PC-3 (cell line): ENCODE results near the gene APBB2. TPM values are rescaled to one million over a fixed set of nuclear protein-coding genes. Genes with fewer than 3 reads are reported as not detected.

Experiments
- ATAC-seq: fragments of 200-7000 bp; cut with Tn5 transposase; 2 replicates; pipeline ENCODE4 v1.9.1; 2020; ENCODE audit warnings: mild to moderate bottlenecking, moderate library complexity
- BruUV-seq: library from RNA; stranded (reverse); fragments of 400-500 nt; replicated peaks from 2 replicates; lab custom pipeline; 2021; lab: Mats Ljungman, UMichigan
- CTCF ChIA-PET: fragments of 300-600 bp; sonication (Branson Sonifier 250); formaldehyde crosslinking; loops from one replicate; lab custom pipeline; 2022; ENCODE audit warnings: antibody characterized with exemption; lab: Charles Lee
- POLR2A ChIA-PET: fragments of 300-600 bp; sonication (Branson Sonifier 250); formaldehyde crosslinking; loops from one replicate; lab custom pipeline; 2022; ENCODE audit warnings: antibody characterized with exemption; ENCODE audit not compliant: unreplicated experiment; lab: Charles Lee
- DNase-seq: peaks from one replicate; pipeline ENCODE4 v3.0.0-alpha.2; 2015
- H2AFZ ChIP-seq: fragments of 300-600 bp; sonication (generic); 2 replicates; pipeline ENCODE4 v1.6.0; 2016; ENCODE audit warnings: antibody characterized with exemption, low read length
- H3F3A ChIP-seq: fragments of 300-600 bp; sonication (generic); one replicate; pipeline ENCODE4 v1.6.0; 2017; ENCODE audit warnings: antibody characterized with exemption, low read length, control low read depth, mild to moderate bottlenecking; ENCODE audit not compliant: unreplicated experiment
- H3K27ac ChIP-seq: fragments of 300-600 bp; sonication (generic); 2 replicates; pipeline ENCODE4 v1.5.1; 2016; ENCODE audit warnings: mild to moderate bottlenecking, low read length
- H3K27me3 ChIP-seq: fragments of 300-600 bp; sonication (generic); 2 replicates; pipeline ENCODE4 v1.6.1; 2016; ENCODE audit warnings: low read length, mixed read lengths
- H3K36me3 ChIP-seq: fragments of 300-600 bp; sonication (generic); 2 replicates; pipeline ENCODE4 v1.6.1; 2016; ENCODE audit warnings: low read depth, mixed run types, low read length, mixed read lengths
- H3K4me1 ChIP-seq: fragments of 300-600 bp; sonication (generic); 2 replicates; pipeline ENCODE4 v1.5.1; 2016; ENCODE audit warnings: low read length; ENCODE audit not compliant: insufficient read depth
- H3K4me2 ChIP-seq: fragments of 300-600 bp; sonication (generic); 2 replicates; pipeline ENCODE4 v1.6.0; 2016; ENCODE audit warnings: low read length
- H3K4me3 ChIP-seq: fragments of 300-600 bp; sonication (generic); 2 replicates; pipeline ENCODE4 v1.5.1; 2016; ENCODE audit warnings: mild to moderate bottlenecking, low read length, mixed read lengths
- H3K79me2 ChIP-seq: fragments of 300-600 bp; sonication (generic); 2 replicates; pipeline ENCODE4 v1.6.1; 2017; ENCODE audit warnings: low read length, mixed read lengths
- H3K9ac ChIP-seq: fragments of 300-600 bp; sonication (generic); 2 replicates; pipeline ENCODE4 v1.6.0; 2016; ENCODE audit warnings: mild to moderate bottlenecking, low read length
- H3K9me2 ChIP-seq: fragments of 300-600 bp; sonication (generic); replicated peaks from 2 replicates; pipeline ENCODE4 v1.6.1; 2016; ENCODE audit warnings: mixed run types, low read length, mixed read lengths
- H3K9me3 ChIP-seq: fragments of 300-600 bp; sonication (generic); 2 replicates; pipeline ENCODE4 v1.6.1; 2016; ENCODE audit warnings: low read length, mixed read lengths
- H4K20me1 ChIP-seq: fragments of 300-600 bp; sonication (generic); 2 replicates; pipeline ENCODE4 v1.6.1; 2016; ENCODE audit warnings: low read length, mixed read lengths
- EZH2 ChIP-seq: fragments of 300-600 bp; sonication (generic); IDR thresholded peaks from one replicate; pipeline ENCODE4 v1.6.1; 2017; ENCODE audit warnings: antibody characterized with exemption, mild to moderate bottlenecking, low read length; ENCODE audit not compliant: unreplicated experiment
- EZH2phosphoT487 ChIP-seq: fragments of 300-600 bp; sonication (generic); IDR thresholded peaks from 2 replicates; pipeline ENCODE4 v1.6.1; 2018; ENCODE audit warnings: mild to moderate bottlenecking, antibody characterized with exemption, low read length, borderline replicate concordance
- intact Hi-C: fragments of 100-400 bp; cut with micrococcal nuclease; formaldehyde crosslinking; loops from 2 replicates; pipeline ENCODE4 v1.9.0; 2023
- total RNA-seq: library from RNA; depleted of rRNA; stranded (reverse); fragments of >200 nt; gene quantifications from 2 replicates; pipeline ENCODE4 v1.2.3, GENCODE V29; 2014
- TF ChIP-seq, protein P1 (sequence below): fragments of 300-600 bp; sonication (generic); conservative IDR thresholded peaks from 2 replicates; pipeline ENCODE4 v1.5.1; 2017; ENCODE audit warnings: antibody characterized with exemption, low read depth, mild to moderate bottlenecking, low read length

Gene APBB2
- total RNA-seq, 1 experiment from 2014 or later, result 24.7 TPM

DNA sequence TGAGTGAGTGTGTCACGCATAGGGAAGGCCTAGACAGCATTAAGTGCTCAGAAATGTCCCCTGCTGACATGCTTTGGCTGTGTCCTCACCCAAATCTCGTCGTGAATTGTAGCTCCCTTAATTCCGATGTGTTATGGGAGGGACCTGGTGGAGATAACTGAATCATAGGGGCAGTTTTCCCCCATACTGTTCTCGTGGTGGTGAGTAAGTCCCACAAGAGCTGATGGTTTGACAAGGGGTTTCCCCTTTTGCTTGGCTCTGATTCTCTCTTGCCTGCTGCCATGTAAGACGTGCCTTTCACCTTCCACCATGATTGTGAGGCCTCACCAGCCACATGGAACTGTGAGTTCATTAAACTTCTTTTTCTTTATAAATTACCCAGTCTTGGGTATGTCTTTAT is 386.6 kb downstream of the APBB2 start:
- ChIA-PET CTCF (no interaction called here), POLR2A (no interaction called here)
- DNase-seq (no peak), ATAC-seq (no peak)
- H4K20me1 ChIP-seq, result no peaks in the 10 kb centered on the region
- H3K27me3 ChIP-seq, result no peaks in the 10 kb centered on the region
- no peak overlapping the region for H2AFZ ChIP-seq
- intact Hi-C loops, result no loop called here
- H3K4me1 ChIP-seq, result no peaks in the 10 kb centered on the region
- no peak overlapping the region for H3K9ac ChIP-seq
- H3K36me3 ChIP-seq, result no peaks in the 10 kb centered on the region; the same call in 1 of the 2 replicates
- H3K9me2 ChIP-seq, result no peaks in the 10 kb centered on the region
- no peaks in the 10 kb centered on the region for H3K9me3 ChIP-seq
- H3K4me2 ChIP-seq, result no peak overlapping the region
- no peak for TF ChIP-seq EZH2phosphoT487
- TF ChIP-seq, protein P1, sequence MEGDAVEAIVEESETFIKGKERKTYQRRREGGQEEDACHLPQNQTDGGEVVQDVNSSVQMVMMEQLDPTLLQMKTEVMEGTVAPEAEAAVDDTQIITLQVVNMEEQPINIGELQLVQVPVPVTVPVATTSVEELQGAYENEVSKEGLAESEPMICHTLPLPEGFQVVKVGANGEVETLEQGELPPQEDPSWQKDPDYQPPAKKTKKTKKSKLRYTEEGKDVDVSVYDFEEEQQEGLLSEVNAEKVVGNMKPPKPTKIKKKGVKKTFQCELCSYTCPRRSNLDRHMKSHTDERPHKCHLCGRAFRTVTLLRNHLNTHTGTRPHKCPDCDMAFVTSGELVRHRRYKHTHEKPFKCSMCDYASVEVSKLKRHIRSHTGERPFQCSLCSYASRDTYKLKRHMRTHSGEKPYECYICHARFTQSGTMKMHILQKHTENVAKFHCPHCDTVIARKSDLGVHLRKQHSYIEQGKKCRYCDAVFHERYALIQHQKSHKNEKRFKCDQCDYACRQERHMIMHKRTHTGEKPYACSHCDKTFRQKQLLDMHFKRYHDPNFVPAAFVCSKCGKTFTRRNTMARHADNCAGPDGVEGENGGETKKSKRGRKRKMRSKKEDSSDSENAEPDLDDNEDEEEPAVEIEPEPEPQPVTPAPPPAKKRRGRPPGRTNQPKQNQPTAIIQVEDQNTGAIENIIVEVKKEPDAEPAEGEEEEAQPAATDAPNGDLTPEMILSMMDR, result no peak
- TF ChIP-seq EZH2, result no peak
- H3K79me2 ChIP-seq, result no peaks in the 10 kb centered on the region
- H3F3A ChIP-seq, result no peaks in the 10 kb centered on the region
- no peak overlapping the region for H3K4me3 ChIP-seq
- no peak overlapping the region for H3K27ac ChIP-seq
- BruUV-seq, result no TSS peak

DNA sequence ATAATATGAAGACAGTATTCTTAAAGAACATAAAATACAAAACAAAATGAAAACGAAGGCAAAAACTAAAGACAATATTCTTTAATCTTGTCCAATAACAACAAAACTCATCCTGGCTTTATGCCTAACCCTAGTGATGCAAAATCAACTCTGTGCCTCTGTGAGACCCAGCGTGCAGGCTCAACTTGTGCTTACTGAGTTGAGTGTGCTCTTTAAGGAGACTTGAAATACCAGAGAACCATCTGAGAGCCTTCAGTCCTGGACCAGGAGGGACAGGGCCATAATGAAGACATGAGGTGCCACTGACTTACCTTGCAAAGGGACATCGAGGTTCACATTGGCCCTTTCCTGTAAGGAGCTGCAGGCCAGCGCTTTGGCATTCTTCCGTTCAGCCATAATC is 387.5 kb downstream of the APBB2 start:
- Histone ChIP-seq H4K20me1 (no peaks in the 10 kb centered on the region), H3K4me1 (no peaks in the 10 kb centered on the region), H3K4me2 (no peak overlapping the region), H2AFZ (no peak overlapping the region), H3F3A (no peaks in the 10 kb centered on the region), H3K79me2 (no peaks in the 10 kb centered on the region), H3K27ac (no peak overlapping the region), H3K27me3 (no peaks in the 10 kb centered on the region), H3K9me2 (no peaks in the 10 kb centered on the region), H3K4me3 (no peak overlapping the region), H3K9ac (no peak overlapping the region), H3K9me3 (no peaks in the 10 kb centered on the region), H3K36me3 (no peaks in the 10 kb centered on the region; the same call in 1 of the 2 replicates)
- intact Hi-C loops, result no loop called here
- CTCF ChIA-PET, result no interaction called here
- TF ChIP-seq EZH2phosphoT487 (no peak), EZH2 (no peak)
- TF ChIP-seq, protein P1, result no peak
- no TSS peak for BruUV-seq
- DNase-seq, result no peak
- no peak for ATAC-seq
- POLR2A ChIA-PET, result no interaction called here

DNA sequence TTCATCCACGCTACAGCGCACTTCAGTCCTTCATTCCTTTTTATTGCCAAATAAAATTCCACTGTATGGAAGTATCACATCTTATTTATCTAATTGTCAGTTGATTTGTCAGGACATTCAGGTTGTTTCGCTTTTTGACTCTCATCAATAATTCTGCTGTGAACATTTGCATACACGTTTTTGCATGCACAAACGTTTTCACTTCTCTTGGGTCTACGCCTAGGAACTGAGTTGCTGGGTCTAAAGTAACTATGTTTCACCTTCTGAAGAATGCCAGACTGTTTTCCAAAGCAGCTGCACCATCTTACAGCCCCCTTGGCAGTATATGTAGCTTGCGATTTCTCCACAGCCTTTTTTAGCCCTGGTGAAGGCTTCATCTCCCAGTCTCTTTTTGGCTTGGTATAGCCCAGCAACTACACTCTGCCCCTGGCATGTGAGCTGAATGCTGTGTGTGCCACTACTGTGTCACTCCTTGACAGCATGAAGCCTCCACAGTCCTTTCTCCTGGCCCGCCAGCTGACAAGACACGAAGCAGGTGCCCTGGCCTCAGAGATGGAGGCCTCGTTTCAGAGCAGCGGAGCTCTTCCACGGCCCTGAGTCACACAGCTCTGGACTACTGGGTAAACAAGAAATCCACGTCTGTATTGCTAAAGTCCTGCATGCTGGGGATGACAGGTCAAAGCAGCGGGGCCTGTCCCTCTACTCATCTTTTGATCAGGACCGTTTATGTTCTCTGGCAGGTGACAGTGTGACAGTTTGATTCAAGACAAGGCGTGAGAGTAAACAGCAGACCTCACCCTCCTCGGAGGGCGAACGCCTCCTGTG is 389.1 kb downstream of the APBB2 start:
- no peak for DNase-seq
- ATAC-seq, result no peak
- no peaks in the 10 kb centered on the region for H3K79me2 ChIP-seq
- no peaks in the 10 kb centered on the region for H4K20me1 ChIP-seq
- intact Hi-C loops, result no loop called here
- H3K4me1 ChIP-seq, result no peaks in the 10 kb centered on the region
- H3K4me3 ChIP-seq, result no peak overlapping the region
- POLR2A ChIA-PET, result no interaction called here
- no peak overlapping the region for H3K9ac ChIP-seq
- H3K9me3 ChIP-seq, result no peaks in the 10 kb centered on the region
- CTCF ChIA-PET, result interaction anchor here (1.5 kb wide), 1 partner anchor 16 kb away, joined by 4 read pairs; no protein-coding TSS in a partner anchor
- H3K27me3 ChIP-seq, result no peaks in the 10 kb centered on the region
- no peaks in the 10 kb centered on the region for H3F3A ChIP-seq
- no TSS peak for BruUV-seq
- no peak overlapping the region for H3K4me2 ChIP-seq
- no peak overlapping the region for H2AFZ ChIP-seq
- no peaks in the 10 kb centered on the region for H3K9me2 ChIP-seq
- H3K36me3 ChIP-seq, result no peaks in the 10 kb centered on the region; the same call in 1 of the 2 replicates
- TF ChIP-seq EZH2phosphoT487 (no peak), EZH2 (no peak)
- TF ChIP-seq, protein P1, result no peak
- H3K27ac ChIP-seq, result no peak overlapping the region
